GM19372 (cell line): ENCODE results near the gene ATG4C.
"Not testable (repeated sequence)": the region's sequence is repeated elsewhere in the genome, so short reads cannot be mapped to it uniquely, and the experiment has no call there.

Source experiments
- ATAC-seq: cut with Tn5 transposase; IDR thresholded peaks from one replicate; pipeline ENCODE4 v1.9.1; 2021; ENCODE audit warnings: mild to moderate bottlenecking, low read depth, moderate library complexity; ENCODE audit not compliant: unreplicated experiment

The ATG4C gene

GRCh38 chr1:62774006-62774405 lies 9.9 kb upstream of the ATG4C start:
- no peak for ATAC-seq

- no peak for ATAC-seq
Measured at GRCh38 chr1:62774971-62775595, 8.8 kb upstream of the ATG4C start.

- no peak for ATAC-seq
Measured at GRCh38 chr1:62778208-62778607, 5.7 kb upstream of the ATG4C start.

- no peak for ATAC-seq
Measured at GRCh38 chr1:62781841-62782543, 1.9 kb upstream of the ATG4C start.

- not testable (repeated sequence) for ATAC-seq
Measured at GRCh38 chr1:62782544-62783212, 1.3 kb upstream of the ATG4C start.

- ATAC-seq: no peak
Measured at GRCh38 chr1:62784509-62785365, 805 bp downstream of the ATG4C start.

- ATAC-seq: no peak
Measured at GRCh38 chr1:62790716-62791115, 6.8 kb downstream of the ATG4C start.

GRCh38 chr1:62794053-62794452 lies 10.1 kb downstream of the ATG4C start:
- no peak for ATAC-seq

GRCh38 chr1:62796221-62796620 lies 12.3 kb downstream of the ATG4C start:
- no peak for ATAC-seq

GRCh38 chr1:62799688-62800087 lies 15.8 kb downstream of the ATG4C start:
- ATAC-seq: no peak

- ATAC-seq: peak; percentile 44
Measured at GRCh38 chr1:62800281-62800680, 16.3 kb downstream of the ATG4C start.

GRCh38 chr1:62800825-62801306 lies 16.9 kb downstream of the ATG4C start:
- ATAC-seq: peak; percentile 98

- ATAC-seq: no peak
Measured at GRCh38 chr1:62809788-62810187, 25.9 kb downstream of the ATG4C start.

GRCh38 chr1:62810420-62811274 lies 26.7 kb downstream of the ATG4C start:
- ATAC-seq: peak; percentile 89

GRCh38 chr1:62823556-62823955 lies 39.6 kb downstream of the ATG4C start:
- no peak for ATAC-seq

- no peak for ATAC-seq
Measured at GRCh38 chr1:62826901-62827300, 43.0 kb downstream of the ATG4C start.

- ATAC-seq: not testable (repeated sequence)
Measured at GRCh38 chr1:62827786-62828185, 43.9 kb downstream of the ATG4C start.

GRCh38 chr1:62832276-62832675 lies 48.3 kb downstream of the ATG4C start:
- no peak for ATAC-seq

- ATAC-seq: no peak
Measured at GRCh38 chr1:62833529-62833928, 49.6 kb downstream of the ATG4C start.
